RKO (cell line): ENCODE measurements around the gene TMEM130.

Experiments used
- DNase-seq: peaks from one replicate; pipeline ENCODE4 v3.0.0-alpha.2; 2016; ENCODE audit warnings: low spot score

Gene TMEM130

GRCh38 chr7:98869597-98870120, at the start of gene TMEM130:
TMEM130 (minus strand) TSS chr7:98870014; CDS start chr7:98869861, 153 bp downstream.
- no peak for DNase-seq

GRCh38 chr7:98917331-98917730, 47.5 kb upstream of the TMEM130 start:
- DNase-seq, result no peak

- peak; percentile 30 for DNase-seq
Measured at GRCh38 chr7:98913612-98914011, 43.8 kb upstream of the TMEM130 start.

- no peak for DNase-seq
Measured at GRCh38 chr7:98913026-98913425, 43.2 kb upstream of the TMEM130 start.

- DNase-seq, result no peak
Measured at GRCh38 chr7:98911916-98912315, 42.1 kb upstream of the TMEM130 start.

- DNase-seq, result no peak
Measured at GRCh38 chr7:98910427-98910826, 40.6 kb upstream of the TMEM130 start.

GRCh38 chr7:98909487-98909886, 39.7 kb upstream of the TMEM130 start:
- no peak for DNase-seq

GRCh38 chr7:98908585-98908984, 38.8 kb upstream of the TMEM130 start:
- DNase-seq, result no peak

- no peak for DNase-seq
Measured at GRCh38 chr7:98907570-98907969, 37.8 kb upstream of the TMEM130 start.

GRCh38 chr7:98903246-98903645, 33.4 kb upstream of the TMEM130 start:
- DNase-seq, result no peak

- DNase-seq, result peak; percentile 46
Measured at GRCh38 chr7:98902523-98902922, 32.7 kb upstream of the TMEM130 start.

- no peak for DNase-seq
Measured at GRCh38 chr7:98900815-98901214, 31.0 kb upstream of the TMEM130 start.

GRCh38 chr7:98899816-98900215, 30.0 kb upstream of the TMEM130 start:
- DNase-seq, result no peak

GRCh38 chr7:98892609-98893008, 22.8 kb upstream of the TMEM130 start:
- no peak for DNase-seq

- no peak for DNase-seq
Measured at GRCh38 chr7:98887038-98887437, 17.2 kb upstream of the TMEM130 start.

- DNase-seq, result no peak
Measured at GRCh38 chr7:98884416-98884815, 14.6 kb upstream of the TMEM130 start.

GRCh38 chr7:98881561-98882315, 11.9 kb upstream of the TMEM130 start:
- DNase-seq, result no peak

- no peak for DNase-seq
Measured at GRCh38 chr7:98880485-98880884, 10.7 kb upstream of the TMEM130 start.

- DNase-seq, result no peak
Measured at GRCh38 chr7:98879979-98880315, 10.1 kb upstream of the TMEM130 start.

- DNase-seq, result peak; percentile 75
Measured at GRCh38 chr7:98879198-98879978, 9.6 kb upstream of the TMEM130 start.

GRCh38 chr7:98878365-98879197, 8.8 kb upstream of the TMEM130 start, which contains the start of gene TRRAP:
TRRAP (plus strand) TSS chr7:98878532; CDS start chr7:98881151, 2,619 bp downstream.
- DNase-seq, result peak; percentile 77

- no peak for DNase-seq
Measured at GRCh38 chr7:98877692-98878364, 8.0 kb upstream of the TMEM130 start.
